HG03025 (cell line): ENCODE results near the gene CCDC33.

Experiments
- ATAC-seq: cut with Tn5 transposase; IDR thresholded peaks from one replicate; pipeline ENCODE4 v1.9.1; 2021; ENCODE audit warnings: mild to moderate bottlenecking, moderate library complexity; ENCODE audit not compliant: unreplicated experiment, low FRiP score

The CCDC33 gene

DNA sequence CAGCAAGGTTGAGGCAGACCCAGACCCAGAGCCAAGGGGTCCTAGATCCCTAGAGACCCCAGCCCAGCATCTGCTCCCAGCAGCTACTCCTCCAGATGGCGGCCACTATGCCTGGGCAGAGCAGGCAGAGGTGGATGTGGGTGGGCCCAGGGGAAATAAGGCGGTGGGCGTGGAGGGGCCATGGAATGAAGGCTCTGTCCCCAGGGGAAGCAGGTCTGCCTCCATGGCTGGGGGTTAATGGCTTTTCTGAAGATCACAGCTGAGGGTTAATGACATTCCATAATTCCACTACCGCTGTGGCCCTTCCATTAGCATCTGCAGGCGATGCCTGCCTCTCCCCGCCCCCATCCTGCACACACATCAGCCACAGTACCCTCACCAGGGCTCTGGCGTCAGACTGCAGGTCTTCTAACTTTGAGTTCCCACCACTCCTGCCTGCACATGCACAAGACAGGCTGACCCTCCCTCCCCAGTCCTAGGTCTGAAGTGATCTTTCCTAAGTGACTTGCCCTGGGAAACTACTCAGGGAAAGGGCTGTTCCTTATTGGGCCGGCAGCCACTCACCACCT, 41.2 kb downstream of the CCDC33 start:
- ATAC-seq = no peak

DNA sequence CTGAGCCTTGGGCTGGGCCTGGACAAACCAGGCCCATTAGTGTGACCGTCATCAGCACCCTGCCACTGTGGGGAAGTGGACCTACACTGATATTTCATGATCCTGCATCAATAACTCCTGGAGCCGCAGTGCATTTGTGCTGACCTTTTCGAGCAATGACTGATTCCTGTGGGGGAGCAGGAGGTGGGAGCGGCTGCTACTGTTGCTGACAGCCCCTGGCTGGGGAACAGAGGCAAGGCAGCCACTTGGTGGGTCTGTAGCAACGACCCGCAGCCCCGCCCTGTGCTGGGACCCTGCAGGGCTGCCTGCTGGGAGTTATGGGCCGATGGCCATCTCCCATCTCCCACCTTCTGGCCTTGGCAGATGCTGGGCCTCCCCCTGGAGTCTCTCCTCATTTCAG, 42.1 kb downstream of the CCDC33 start:
- ATAC-seq = no peak

DNA sequence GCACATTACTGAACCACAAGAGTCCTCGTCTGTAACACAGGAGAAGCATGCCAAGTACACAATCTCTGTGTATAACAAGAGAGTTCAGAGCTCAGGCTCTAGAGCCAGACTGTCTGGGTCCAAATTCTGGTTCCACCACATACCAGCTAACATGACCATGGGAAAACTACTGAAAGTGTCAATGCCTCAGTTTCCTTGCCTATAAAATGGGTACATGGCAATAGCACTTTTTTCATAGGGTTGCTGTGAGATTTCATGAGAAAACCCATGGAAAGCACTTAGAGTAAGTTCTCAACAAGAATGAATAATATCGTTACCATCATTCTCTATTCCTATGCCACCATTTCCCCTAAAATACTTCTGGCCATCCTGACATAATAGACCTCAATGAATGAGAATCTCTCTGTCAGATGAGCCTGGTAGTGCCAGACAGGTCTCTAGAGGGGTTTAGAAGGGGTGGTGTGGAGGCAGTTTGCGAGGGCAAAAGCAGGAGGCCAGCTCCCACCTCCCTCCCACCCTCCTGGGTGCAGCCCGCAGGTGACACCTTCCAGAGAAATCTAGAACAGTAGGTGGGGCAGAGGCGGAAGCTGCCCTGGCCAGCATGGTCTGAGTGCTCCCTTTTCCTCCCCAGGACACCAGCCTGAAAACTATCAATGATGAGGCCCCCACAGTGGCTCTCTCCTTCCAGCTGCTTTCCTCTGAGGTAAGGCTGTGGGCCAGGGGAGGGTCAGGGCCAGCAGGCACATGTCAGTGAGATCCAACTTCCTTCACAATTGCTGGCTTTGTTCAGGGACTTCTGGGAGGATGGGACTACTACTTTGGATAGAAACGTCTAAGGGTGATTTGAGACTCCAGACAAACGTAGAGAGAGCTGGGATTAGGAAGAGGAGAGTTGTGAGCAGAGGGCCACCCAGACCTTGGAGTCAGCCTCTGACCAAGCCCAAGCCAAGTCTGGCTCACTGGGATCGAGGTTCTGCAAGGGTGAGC, 45.3 kb downstream of the CCDC33 start:
- ATAC-seq = no peak

DNA sequence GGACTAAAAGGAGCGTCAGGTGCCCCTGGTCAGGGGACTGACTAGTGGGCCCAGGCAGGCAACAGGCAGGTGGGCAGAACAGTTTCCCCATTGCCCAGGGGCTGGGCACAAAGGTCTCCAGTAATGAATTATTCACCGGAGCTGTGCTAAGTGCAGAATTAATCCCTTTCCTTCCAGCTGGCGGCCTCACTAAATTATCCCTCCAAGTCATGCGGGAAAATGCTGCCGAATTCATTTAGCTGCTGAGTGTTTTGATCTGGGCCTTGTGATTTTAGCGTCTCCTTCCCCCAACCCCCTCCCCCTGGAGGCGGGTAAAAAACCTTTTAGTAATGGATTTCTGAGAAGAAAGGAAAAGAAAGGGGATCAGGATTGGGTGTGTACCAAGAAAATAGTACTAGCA, 47.2 kb downstream of the CCDC33 start:
- ATAC-seq = no peak

DNA sequence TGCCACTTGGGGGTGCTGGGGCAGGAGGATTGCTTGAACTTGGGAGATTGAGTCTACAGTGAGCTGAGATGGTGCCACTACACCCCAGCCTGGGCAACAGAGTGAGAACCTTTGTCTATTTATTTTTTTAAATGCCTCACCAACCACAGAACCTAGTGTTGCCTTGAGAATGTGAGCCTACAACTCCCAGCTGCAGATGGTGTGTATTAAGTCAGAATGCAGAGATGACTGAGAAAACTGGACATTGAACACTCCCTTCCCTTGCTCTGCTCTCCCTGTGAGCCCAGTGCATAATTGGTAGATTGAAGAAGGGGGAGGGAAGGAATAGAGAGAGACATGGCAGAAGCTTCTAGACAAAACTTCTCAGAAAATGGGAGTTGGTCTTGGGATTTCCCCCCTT, 53.5 kb downstream of the CCDC33 start:
- no peak for ATAC-seq

DNA sequence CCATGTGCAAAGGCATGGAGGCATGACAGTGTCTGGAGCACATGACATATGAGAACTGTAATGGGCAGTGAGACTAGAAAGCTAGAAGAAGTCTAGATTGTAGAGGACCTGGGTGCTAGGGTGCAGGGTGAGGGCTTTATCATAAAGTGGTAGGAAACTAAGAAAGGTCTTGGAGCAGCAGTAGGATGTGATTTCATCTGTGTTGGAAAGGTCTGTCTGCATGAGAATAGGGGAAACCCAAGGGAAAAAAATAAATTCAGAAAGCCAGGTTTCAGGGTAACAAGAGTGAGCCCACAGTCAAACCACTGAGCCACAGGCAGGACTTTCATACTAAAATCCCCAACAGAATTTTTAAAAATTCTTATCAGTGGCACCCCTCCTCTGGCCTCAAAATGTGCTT, 54.5 kb downstream of the CCDC33 start:
- ATAC-seq = no peak

DNA sequence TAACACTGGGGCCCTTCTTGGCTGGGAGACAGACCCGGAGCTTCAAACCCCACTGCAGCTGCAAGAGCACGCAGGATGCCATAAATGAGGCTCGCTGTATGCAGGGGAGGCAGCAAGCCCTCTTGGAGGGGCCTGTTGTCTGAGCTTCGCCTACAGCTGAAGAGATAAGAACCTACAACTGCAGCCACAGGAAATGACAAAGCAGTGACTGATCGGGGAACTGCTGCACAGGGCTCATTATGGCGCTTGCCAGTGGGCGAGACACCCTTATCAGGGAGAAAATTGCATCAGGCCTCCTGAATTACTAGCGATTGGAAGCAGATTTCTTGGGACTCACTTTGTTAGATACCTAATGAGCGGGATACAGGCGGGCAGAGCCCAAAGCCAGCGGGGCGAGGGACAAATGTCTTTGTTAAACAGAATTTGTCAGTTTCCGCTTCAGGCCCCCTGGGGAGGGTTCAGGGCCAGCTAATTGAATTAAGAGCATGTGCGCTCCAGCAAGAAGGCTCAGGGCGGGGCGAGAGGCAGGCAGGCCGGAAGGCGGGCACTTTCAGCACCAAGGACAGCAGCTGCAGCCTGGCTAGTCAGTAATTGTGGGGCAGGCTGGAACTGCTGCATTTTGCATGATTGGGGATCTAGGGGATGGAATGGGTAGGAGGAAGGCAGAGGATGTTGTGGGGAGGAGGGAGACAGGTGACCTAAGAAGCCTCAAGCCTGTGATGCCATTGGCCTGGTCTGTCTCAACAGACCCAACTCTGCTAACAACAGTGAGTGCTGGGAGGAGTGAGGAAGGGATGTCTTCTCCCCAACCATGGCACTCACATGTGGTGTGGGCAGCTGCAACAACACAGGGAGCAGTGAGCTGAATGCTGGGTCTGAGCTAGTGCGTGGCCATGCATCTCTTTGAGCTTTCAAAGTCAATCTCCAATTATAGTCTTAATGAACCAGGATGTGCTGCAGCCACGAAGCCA, 55.3 kb downstream of the CCDC33 start:
- ATAC-seq = no peak

DNA sequence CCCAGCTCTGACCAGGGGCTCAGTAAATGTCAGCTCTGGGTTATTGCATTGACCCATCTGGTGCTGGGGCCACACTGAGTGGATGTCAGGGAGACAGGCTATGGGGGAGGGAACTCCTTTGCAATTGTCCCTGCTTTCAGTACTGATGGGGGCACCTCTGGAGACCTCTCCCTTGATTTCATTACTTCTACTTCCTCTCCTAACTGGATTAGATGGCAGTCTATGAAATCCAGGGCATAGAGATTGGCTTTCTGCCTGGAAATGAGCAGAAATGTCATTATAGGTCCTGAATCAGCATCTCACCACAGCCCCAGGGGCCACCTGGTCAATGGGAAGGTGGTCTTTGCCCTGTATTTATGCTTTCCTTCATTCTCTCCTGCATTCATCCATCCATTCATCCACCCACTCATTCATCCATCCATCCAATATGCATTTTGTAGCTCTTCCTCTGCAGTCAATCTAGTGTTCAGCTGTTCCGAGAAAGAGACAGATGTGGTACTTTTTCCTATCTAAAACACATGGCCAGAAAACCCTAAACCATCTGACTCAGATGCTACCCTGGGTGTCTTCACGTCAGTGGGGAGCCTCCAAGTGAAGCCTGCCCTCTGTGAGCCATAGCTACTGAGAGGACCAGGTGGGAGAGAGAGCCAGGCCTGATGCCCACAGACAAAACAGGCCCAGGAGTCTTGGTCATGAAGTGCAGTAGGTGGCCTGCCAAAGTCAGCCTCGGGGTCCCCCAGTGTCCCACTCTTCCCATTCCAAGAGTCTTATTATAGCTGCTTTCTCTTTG, 57.1 kb downstream of the CCDC33 start:
- ATAC-seq = no peak

DNA sequence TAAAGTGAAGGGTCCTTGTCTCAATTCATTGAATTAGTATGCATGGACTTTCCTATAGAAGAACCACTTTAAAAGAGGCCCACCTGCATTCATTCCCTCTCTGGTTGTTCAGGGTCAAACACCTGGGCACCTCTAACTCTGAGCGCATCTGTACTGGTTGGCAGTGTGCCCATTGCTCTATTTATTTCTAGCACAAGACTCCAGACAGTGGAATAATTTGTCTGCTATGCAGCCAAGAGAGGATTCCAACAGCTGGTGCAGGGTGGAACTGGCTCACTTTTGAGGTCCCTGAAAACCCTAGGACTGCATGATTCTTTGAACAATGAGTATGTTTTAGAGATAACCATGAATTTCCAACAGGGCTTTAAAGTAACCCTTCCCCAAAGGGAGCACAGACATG, 57.9 kb downstream of the CCDC33 start:
- ATAC-seq = no peak

DNA sequence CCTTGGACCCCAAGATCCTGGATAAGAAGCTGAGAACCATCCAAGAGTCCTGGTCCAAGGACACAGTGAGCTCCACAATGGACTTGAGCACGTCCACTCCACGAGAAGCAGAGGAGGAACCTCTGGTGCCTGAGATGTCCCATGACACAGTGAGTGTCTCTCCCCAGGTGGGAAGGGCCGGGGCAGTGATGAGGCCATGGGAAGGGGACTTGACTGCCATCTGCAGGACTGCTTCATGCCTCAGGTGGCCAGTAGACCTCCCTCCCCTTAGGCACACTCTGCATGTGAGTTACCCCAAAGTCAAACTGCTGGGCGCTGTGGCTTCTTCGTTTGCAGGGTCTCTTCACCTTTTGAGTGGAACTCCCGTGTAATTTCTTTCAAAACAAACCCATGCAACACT, 59.7 kb downstream of the CCDC33 start:
- no peak for ATAC-seq

DNA sequence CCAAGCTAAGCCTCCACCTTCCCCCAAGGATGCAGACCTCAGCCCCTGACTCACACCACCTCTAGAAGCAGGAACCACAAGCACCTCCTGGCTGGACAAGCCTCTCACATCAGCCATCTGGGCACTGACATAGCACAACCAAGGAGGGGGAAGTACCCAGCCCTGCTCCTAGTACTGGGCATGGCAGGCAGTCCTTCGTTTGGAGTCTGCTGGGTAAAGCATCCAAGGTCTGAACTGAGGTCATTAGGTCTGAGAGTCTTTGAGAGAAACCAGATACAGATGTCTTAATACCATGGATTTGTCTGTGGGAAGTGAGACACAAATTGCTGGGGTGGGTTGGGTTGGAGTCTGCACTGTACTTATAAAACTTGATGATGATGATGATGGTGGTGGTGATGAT, 61.8 kb downstream of the CCDC33 start:
- ATAC-seq = no peak

DNA sequence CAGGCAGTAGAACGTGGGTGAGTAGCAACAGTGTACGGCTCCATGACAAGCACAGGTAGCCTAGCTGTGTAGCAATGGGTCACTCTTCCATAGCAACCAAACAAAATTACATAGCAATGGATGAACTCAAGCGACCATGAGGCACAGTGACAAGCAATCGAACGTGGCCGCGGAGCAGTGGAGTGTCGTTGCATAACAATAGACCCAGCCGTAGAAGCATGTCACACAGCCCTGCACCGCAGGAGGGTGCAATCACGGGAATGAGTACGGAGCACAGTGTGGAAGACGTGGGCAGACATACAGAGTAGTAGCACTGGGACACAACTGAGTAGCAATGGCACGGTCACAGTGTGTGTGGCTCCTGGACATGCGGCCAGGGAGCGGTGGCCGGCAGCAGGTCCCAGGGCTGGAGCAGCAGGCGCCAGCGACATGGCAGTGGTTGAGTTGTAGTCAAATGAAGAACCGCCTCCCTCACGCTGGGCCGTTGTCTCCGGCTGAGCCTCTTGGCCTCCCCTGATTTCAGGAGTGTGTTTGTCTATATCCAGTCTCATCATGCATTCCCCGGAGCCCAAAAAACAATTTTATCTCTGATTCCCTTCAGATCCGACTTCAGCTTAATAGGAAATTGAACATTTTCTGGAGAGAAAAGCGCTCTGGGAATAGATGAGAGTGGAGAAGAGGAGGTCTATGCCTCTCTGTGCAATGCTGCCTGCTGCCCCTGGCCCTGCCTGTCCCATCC, 64.1 kb downstream of the CCDC33 start:
- ATAC-seq = no peak

DNA sequence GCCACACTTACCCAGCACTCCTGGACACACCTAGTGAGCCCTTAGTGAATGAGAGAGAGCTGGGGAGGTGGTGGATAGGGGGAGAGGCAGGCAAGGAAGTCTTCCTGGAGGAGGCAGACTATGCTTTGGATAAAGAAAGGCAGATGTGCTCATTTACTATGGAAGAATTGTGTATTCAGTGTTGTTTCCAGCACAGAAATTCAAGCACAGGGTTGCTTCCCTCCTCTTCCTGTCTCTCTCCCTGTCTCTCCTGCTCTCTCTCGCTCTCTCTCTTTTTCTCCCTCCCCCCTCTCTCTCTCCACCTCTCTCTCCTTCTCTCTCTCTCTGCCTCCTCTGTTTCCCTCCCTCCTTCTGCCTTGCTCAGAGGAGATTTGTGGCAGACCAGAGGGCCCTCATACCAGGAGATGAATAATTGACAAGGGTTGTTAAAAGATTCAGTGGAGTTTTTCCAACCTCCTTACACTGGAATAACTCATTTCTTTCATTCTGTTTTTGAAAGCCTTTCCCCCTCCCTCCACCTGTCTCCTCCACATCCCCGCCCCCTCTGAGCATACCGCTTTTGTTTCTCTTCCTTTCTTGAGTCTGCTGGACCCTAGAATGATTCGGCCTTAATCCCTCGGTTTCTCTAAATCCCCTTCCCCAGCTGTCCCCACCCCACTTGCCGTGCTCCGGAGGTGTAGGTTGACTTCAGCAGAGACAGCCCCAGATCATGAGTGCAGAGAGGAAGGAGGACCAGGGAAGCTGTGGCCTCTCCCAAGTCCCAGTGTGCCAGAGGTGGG, 65.6 kb downstream of the CCDC33 start:
- no peak for ATAC-seq

DNA sequence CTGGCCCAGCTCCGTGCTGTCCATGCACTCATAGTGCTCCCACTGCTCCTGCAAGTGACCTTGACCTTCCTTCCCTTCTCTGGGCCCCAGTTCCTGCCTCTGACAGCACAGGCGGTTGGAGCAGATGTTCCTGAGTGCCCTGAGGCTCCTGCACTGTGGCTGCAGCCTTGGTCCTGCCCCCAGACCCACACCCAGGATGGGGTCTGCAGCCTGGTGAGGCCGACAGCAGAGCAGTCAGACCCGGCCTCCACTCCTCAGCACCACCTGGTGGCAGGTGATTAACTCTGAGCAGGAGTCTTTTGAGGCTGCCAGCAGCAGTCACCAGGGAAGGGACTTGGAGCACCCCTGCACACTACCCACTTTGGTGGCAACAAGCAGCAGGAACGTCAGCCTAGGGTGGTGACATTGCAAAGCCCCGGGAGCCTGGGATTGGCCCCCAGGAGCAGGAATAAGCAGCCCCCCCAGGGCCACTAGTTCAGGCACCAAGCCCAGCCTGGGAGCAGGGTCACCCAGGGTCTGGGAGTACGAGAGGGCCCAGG, 66.8 kb downstream of the CCDC33 start:
- ATAC-seq = no peak

DNA sequence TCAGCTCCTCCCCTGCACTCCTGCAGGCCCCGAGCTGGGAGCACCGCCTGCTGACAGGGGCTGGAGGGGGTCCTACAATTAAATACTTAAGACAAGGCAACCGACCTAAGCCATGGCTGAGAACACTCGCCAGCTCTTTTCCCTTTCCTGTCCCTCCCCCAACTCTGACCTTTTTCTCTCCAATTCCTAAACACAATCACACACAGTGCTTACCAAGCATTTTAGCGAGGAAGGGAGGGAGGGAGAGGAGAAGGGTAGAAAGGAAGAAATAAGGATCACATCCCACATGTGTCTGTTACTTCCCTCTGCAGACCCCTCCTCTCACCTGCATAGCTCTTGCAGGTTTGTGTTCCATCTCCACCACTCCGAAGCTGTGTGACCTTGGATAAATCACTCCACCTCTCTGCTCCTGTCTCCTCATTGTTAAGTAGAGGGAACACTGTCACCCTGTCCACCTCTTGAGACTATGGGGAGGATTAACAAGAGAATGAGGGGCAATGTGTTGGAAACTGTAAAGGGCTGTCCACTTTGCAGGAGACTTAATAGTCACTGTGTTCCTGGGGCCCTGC, 67.7 kb downstream of the CCDC33 start:
- ATAC-seq = no peak

DNA sequence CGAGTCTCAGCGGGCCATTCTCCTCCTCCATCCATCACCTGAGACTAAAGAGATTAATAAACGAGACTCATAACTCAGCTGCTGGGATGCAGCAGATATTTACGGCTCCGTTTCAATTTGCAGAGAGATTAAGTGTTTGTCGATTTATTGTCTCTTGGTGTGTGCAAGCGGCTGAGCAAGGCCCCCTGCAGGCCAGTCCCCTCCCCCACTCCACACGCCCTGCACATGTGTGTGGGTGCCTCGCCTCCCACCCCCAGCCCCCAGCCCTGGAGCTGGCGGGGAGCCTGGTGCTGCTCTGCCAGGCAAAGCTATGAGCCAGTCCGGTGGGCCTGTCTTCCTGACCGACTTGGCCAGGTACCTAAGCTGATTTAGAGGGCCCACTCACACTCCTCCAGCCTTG, 68.3 kb downstream of the CCDC33 start:
- no peak for ATAC-seq

DNA sequence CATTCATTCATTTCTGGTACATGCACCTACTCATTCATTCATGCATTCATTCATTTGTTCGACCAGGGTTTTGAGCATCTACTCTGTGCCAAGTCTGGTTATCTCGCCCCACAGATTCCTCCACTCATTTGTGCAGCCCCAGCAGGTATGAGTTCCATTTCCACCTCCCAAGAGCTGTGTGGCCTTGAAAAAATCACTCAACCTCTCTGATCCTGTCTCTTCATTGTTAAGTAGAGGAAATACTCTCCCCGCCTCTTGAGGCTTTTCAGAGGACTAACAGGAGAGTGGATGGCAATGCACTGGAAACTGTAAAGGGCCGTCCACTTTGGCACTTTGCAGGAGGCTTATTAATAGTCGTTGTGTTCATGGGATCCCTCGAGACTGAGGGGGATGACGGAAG, 69.6 kb downstream of the CCDC33 start:
- ATAC-seq = no peak

DNA sequence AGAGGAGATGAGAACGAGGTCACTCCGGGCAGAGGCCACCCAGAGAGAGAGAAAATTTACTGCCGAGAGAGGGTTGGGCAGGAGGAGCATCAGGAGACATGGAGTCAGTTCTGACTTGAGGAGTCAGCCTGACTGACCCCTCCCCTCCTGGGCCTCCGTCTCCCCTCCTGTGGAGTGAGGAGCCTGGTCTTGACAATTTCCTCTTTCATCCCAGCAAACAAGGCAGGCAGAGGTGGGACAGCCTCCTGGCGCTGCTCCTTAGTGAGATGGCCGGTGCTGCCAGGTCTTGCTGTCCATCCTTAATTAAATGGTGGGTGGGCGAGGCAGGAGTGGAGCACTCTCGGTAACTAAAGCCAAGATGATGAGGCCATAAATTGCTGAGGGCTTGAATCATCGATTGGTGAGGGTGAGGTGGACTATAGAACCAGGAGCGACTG, 70.7 kb downstream of the CCDC33 start:
- no peak for ATAC-seq
